Right hindlimb (tissue), 1 donor: ENCODE results near the gene RALGDS.
"Not testable (repeated sequence)": the region's sequence is repeated elsewhere in the genome, so short reads cannot be mapped to it uniquely, and the experiment has no call there.

Source experiments
- DNase-seq: peaks from one replicate; pipeline ENCODE4 v3.0.0-alpha.2; 2018

Gene RALGDS

GRCh38 chr9:133121198-133121914 lies at the start of gene RALGDS:
RALGDS (minus strand) TSS chr9:133121240; CDS start chr9:133121154, 86 bp downstream.
- peak; percentile 93 for DNase-seq

DNA sequence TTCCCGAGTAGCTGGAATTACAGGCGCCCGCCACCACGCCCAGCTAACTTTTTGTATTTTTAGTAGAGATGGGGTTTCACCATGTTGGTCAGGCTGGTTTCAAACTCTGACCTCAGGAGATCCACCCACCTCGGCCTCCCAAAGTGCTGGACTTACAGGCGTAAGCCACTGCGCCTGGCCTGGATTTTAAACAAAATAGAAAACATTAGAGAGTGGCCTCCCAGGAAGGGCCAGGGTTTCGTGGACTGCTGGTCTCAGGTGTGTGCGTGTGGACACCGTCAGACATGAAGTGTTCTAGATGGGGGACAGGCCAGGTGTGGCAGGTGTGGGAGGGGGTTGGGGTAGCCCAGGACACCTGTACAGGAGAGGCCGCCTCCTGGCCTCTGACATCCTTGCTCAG lies 49.7 kb upstream of the RALGDS start:
- no peak for DNase-seq

DNA sequence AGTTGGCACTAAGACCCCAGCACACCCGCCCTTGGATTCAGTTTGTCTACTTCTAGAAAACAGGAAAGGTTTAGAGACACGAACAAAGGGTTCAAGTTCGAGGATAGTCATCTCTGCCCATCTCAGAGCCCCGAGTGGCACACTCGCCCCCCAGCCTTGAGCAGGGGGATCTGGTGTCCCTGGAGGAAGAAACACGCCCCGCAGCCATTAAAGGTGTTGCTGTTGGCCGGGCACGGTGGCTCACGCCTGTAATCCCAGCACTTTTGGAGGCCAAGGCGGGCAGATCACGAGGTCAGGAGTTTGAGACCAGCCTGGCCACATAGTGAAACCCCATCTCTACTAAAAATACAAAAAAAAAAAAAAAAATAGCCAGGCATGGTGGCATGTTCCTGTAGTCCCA lies 48.6 kb upstream of the RALGDS start:
- DNase-seq: not testable (repeated sequence)

- no peak for DNase-seq
These were observed 48.1 kb upstream of the RALGDS start for GRCh38 chr9:133169102-133169501.

GRCh38 chr9:133168432-133168831 lies 47.4 kb upstream of the RALGDS start:
- DNase-seq: no peak

- DNase-seq: no peak
These were observed 46.7 kb upstream of the RALGDS start for GRCh38 chr9:133167769-133168168.

- DNase-seq: no peak
These were observed 46.2 kb upstream of the RALGDS start for GRCh38 chr9:133167096-133167730.

DNA sequence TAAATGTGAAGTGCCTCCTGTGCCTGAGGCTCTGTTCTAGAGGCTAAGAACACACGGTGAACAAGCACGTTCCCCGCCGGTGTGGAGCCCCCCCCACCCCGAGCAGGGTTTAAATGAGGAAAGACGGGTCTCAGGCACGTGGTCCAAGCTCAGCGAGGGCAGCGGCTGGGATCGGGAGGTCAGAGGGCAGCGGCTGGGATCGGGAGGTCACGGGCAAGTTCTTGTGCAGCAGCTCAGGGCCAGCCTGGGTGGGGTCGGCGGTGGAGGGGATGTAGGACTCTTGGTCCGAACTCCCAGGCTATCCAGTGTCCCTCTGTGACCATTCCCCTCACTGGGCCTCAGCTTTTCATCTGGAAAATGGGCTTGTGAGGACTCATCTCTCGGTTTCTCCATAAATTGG lies 45.4 kb upstream of the RALGDS start:
- DNase-seq: no peak

GRCh38 chr9:133165452-133165730 lies 44.4 kb upstream of the RALGDS start:
- no peak for DNase-seq

DNA sequence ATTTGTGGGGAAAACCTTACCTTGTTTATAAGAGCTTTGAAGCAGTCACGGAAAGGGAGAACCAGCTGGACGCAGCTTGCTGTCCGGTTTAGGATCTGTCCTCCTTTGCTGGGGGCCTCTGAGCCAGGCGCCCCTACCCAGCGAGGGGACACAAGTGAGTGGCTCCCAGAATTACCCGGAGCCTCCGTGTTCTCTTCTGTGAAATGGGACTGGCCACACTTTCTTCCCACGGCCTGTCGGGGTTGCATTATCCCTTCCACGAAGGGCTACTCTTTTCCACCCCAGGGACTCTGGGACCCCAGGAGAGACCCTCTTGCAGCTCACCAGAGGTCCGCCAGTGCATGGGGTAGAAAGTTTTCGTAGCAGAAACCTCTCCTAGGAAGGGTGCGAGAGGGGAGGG lies 43.2 kb upstream of the RALGDS start:
- no peak for DNase-seq

GRCh38 chr9:133163504-133164172 lies 42.6 kb upstream of the RALGDS start, which contains the start of gene GBGT1:
GBGT1 (minus strand) TSS chr9:133163914; CDS start chr9:133162412, 1,502 bp downstream.
- DNase-seq: peak; percentile 67

- DNase-seq: no peak
These were observed 41.9 kb upstream of the RALGDS start for GRCh38 chr9:133162861-133163503.

- no peak for DNase-seq
These were observed 40.5 kb upstream of the RALGDS start for GRCh38 chr9:133161547-133161950.

DNA sequence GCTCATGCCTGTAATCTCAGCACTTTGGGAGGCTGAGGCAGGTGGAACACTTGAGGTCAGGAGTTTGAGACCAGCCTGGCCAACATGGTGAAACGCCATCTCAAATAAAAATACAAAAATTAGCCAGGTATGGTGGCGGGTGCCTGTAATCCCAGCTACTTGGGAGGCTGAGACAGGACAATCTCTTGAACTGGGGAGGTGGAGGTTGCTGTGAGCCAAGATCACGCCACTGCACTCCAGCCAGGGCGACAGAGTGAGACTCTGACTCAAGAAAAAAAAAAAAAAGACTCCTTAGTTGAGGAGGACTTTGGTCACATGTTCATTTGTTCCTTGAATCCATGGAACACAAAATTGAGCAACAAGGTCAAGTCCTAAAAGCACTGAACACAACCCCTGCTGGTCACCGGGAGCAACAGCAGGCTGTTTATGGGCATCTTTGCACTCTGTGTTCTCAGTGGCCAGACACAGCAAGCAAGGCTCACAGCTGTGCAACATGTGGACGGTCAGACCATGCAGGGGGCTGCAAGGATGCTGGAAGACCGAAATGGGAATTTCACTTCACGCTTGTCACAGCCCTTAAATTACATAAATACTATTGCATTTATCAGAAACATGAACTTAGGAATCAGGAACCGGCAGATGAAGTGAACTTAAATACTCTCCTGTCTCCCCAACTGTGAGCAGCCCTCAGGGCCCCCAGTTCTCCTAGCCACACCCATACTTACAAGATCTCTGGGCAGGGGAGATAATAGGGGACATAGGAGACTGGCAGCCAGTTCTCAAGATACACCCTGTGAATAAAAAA lies 39.9 kb upstream of the RALGDS start:
- DNase-seq: no peak

- DNase-seq: no peak
These were observed 37.7 kb upstream of the RALGDS start for GRCh38 chr9:133158695-133159094.

GRCh38 chr9:133155156-133155555 lies 34.1 kb upstream of the RALGDS start:
- no peak for DNase-seq

DNA sequence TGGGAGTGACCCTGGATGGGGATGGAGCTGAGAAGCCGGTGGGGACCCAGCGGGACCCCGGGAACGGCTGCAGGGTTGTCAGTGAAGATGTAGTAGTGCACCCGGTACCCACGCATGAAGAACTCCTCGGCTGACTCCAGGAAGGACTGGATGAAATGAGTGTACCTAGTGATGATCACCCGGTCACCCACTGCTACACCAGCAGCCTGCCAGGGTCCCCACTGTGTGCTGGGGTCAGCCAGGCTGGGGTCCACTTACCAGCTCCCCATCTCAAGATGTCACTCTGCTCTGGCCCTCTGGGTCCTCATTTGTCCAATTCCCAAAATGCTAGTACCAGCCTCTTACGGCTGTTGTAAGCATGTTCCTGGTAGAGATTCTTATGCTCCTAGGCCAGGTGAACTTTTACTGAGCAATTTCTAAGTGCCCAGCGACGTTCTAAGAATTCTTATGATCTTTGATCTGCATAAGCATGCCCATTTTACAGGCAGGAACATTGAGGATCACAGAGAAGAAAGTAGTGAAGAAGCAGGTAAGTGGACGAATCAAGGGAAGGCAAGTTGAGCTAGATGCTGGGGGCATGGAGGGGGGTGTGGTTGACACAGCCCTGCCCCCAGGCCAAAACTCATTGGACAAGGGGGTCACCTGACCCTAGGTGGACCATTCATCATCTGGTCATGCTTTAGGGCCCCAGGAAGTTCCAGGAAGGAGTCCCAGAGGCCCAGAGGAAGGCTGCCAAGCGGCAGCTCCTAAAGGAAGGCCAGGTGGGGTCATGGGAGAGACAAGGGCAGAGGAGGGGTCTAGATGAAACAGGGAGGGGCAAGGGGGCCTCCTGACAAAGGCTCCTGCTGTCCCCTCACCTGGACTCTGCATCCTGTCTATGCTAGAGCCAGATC lies 33.3 kb upstream of the RALGDS start:
- no peak for DNase-seq

DNA sequence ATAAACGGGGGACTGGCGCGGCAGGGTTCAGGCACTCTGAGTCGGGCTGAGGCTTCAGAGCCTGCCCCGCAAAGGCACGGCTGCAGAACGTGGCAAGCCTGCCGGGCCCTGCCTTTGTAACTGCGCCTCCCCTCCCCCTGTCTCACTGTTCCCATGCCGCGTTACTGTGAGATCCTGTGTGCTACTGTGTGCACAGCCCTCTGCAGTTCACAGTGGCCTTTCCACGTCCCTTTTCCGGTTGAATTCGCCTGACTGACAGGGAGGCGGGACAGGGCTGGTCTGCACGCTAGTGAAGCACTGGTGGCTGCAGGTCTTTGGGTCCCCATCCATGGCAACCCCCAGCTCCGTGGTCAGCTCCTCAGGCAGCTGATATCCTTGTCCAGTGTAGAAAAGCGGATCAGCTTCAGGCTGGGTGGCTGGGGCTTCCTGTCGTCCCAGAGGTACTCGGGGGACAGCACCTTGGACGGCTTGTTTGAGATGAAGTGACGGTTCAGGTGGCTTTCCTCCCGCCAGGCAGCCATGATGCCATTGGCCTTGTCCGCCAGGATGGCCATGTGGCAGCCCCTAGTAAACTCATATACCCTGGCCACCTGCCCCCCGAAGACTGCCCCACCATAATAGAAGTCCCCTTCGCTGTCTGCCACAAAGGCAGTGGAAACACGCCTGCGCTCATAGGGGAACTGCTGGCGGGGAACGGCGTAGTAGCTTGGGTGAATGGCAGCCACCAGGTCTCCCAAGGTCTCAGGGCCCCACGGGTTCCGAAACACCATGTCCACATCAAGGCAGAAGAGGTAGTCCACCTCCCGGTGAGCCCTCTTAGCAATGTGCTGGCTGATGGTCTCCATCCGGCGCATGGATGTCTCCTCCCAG lies 32.4 kb upstream of the RALGDS start:
- DNase-seq: no peak

GRCh38 chr9:133151601-133152525 lies 30.8 kb upstream of the RALGDS start:
- no peak for DNase-seq

DNA sequence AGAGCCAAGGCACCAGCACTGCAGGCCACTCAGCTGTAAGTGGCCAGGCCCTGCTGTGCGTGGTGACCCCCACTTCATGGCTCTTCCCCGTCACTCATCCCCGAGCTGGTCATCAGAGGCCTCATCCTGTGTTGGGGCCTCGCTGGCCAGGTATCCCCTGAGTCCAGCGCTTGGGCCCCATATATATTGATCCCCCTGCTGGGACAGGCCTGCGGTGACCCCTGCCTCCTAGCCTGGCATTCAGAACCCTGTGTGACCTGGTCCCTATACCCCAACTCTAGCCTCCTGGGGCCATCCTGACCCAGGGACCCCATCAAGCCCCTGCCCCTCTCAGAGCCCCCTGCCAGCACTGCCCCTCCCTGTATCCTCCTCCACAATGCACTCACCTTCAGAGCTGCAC lies 30.0 kb upstream of the RALGDS start:
- peak; percentile 18 for DNase-seq
